Prostate gland (tissue), 2 donors: Measurements from ENCODE around the gene UXS1.
"Not testable (repeated sequence)": the region's sequence is repeated elsewhere in the genome, so short reads cannot be mapped to it uniquely, and the experiment has no call there.

Experiments
- CTCF ChIP-seq, 4 experiments: fragments of 200-600 bp in 2 of 4; fragments of 450-650 bp in 2 of 4; sonication (generic) in 2 of 4; IDR thresholded peaks; 1 replicate in 3 of 4; 2 replicates in 1 of 4; pipeline ENCODE4 v1.5.1; 2016 to 2019; ENCODE audit warnings: antibody characterized with exemption in 4 of 4, mild to moderate bottlenecking in 2 of 4, moderate library complexity in 2 of 4
- POLR2A ChIP-seq: fragments of 450-650 bp; IDR thresholded peaks from one replicate; pipeline ENCODE4 v1.6.1; 2016; ENCODE audit warnings: antibody characterized with exemption, mild to moderate bottlenecking

GRCh38 chr2:106235392-106235791 is 41.3 kb upstream of the UXS1 start:
- not testable (repeated sequence) for TF ChIP-seq CTCF (IDR thresholded peaks at IDR 0.05); POLR2A
